GM18502 (cell line): ENCODE results near the gene RPL36AL.
"Not testable (repeated sequence)": the region's sequence is repeated elsewhere in the genome, so short reads cannot be mapped to it uniquely, and the experiment has no call there.

ENCODE experiments used
- ATAC-seq: cut with Tn5 transposase; IDR thresholded peaks from one replicate; pipeline ENCODE4 v1.9.1; 2021; ENCODE audit warnings: mild to moderate bottlenecking; ENCODE audit not compliant: unreplicated experiment, poor library complexity

The RPL36AL gene

DNA sequence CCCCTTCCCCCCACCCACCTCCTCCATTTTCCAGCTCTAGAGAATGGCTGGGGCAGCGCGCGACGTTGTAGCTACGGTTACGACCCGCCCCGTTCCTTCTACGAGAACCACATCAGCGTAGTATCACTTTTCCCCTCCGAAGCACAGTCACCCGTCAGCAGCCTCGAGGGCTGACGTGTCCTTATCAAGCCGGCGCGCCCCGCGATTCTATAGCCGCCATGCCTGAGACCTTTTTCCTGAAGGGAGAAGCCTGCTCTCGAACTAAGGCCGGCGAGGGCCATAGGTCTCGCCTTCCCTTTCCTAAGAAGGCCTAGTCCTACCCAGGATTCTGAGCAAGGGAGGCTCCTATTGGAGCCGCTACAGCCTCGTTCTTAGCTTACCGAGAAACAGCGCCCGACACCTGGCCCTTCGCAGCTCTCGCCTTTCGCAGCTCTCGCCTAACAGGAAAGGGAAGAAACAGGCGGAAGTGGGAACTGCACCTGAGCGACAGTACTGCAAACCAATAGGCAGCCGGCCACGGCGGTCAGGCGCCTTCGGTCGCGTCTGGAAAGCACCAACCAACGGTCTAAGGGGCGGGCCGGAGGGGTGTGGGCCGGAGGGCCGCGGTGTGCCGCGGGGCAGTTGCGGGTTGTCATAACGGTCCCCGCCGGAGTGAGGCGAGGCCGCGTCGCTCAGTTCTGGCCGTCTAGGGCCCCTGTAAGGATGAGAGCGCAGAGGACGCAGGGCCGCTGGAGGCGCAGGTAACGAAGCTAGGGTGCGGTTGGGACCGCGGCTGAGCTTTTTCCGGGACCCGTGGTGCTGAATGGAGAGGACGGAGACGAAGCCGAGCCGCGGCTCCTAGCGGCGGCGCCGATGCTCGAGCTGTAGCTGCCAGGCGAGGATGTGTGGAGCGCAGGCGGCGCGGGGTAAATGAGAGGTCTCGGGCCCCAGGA, at the start of gene RPL36AL, which contains the start of gene MGAT2:
Gene RPL36AL (minus strand): TSS at position 445 of the 932 bp plus-strand sequence. CDS start 1,522 bp downstream, outside the sequence.
Gene MGAT2 (plus strand): TSS at position 618 of the 932 bp plus-strand sequence. CDS start 470 bp downstream, outside the sequence.
- peak; percentile 93 for ATAC-seq

DNA sequence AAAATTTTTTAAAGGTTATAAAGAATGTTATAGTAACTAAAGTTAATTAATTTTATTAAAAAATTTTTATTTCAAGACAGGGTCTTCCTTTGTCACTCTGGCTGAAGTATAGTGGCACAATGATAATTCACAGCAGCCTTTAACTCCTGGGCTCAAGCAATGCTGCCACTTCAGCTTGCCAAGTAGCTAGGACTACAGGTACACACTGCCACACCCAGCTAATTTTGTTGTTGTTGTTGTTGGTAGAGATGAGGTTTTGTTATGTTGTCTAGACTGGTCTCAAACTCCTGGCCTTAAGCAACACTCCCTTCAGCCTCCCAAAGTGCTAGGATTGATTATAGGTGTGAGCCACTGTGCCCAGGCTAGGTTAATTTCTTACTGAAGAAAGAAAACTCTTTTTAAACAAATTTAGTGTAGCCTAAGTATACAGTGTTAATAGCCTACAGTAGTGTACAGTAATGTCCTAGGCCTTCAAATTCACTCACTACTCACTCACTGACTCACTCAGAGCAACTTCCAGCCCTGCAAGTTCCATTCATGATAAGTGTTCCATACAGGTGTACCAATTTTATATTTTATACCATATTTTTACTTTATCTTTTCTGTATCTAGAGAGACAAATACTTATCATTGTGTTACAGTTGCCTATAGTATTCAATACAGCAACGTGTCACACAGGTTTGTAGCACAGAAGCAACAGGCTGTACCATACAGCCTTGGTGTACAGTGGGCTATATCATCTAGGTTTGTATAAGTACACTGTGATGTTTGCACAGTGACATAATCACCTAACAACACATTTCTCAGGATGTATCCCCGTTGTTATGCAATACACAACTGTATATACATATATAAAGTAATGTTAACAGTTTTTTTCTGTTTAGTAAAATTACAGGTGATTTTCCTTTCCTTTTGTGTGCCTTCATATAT, 39.4 kb upstream of the RPL36AL start:
- no peak for ATAC-seq

DNA sequence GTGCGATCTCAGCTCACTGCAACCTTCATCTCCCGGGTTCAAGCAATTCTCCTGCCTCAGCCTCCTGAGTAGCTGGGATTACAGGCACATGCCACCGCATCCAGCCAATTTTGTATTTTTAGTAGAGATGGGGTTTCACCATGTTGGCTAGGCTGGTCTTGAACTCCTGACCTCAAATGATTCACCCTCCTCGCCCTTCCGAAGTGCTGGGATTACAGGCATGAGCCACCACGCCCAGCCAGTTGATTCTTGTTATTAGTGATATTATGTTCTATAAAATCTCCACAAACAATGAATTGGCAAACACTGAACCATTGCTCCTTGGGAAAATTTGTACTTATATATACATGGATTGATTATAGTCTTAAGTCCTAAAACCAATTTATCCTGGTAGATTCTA, 37.1 kb upstream of the RPL36AL start:
- ATAC-seq = not testable (repeated sequence)

DNA sequence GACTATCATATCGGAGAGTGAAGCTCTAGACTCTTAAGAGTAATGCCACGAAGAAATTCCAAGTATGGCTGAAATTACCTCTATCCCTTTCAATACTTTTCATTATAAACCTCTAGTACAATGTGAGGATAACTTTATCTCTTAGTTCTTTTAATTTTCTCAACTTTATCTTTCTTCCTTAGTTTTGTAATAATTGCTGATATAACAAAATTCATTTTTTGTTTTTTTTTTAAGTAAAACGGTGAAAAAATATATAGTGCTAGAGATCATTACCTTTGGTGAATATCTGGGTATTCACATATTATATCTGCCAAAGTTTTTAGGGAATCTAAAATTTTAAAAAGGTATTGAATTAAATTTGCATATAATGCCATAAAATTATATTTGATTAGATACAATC, 34.1 kb upstream of the RPL36AL start:
- no peak for ATAC-seq

GRCh38 chr14:49653508-49653907, 33.1 kb upstream of the RPL36AL start:
- no peak for ATAC-seq

GRCh38 chr14:49642163-49642562, 21.7 kb upstream of the RPL36AL start:
- ATAC-seq = no peak

DNA sequence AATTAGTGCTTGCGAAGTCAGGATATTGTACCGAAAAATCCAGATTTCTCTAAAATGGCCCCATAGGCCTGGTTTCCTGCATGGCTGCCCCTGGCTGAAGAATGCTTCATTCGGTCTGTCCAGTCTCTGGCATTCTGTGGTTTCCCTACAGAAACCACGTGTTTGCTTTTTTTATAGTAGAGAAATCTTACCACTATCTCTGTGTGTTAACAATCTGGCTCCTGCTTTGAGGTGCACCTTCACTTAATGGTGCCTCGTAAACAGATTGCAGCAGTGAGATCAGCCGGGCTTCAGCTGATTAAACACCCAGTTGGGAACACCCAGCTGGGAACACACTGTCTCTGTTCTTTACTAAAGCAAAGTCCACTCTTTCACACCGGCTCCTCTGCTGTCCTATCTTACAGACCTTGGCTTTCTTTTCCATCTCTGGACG, 21.3 kb upstream of the RPL36AL start:
- ATAC-seq = no peak

DNA sequence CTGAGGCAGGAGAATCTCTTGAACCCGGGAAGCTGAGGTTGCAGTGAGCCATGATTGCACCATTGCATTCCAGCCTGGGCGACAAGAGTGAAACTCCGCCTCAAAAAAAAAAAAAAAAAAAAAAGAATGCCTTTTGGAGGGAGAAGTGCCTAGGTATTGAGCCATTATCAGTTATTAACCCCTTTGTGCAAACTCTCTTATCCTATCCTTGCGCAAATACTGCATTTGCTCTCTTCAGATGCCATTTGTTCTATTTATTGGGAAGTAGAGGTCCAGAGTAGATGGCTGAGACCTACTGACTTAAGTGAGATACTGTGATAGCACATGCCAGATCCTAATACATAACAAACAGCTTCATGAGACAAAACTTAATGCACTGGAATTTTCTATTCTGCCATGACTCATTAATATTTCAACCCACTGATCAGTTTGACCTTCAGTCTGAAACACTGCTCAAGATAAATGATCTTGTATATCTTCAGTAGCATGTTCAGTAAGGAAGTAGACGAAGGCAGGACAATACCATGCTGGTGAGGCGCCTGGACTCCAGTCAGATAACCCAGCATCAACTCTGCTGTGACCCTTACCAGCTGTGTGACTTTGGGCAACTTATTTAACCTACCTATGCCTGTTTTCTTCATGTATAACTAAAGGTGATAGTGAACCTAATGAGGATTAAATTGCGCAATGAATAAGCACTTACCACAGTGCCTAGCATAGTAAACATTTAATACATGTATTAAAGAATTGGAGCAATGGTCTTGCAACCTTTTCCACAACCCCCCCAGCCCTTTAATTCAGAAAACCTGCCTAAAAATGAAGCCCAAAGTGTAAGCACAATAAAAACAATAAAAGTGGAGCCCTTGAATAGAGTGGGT, 20.4 kb upstream of the RPL36AL start:
- no peak for ATAC-seq

- ATAC-seq = no peak
Observed at GRCh38 chr14:49637534-49638078, 17.2 kb upstream of the RPL36AL start.

GRCh38 chr14:49636866-49637265, 16.4 kb upstream of the RPL36AL start:
- no peak for ATAC-seq

DNA sequence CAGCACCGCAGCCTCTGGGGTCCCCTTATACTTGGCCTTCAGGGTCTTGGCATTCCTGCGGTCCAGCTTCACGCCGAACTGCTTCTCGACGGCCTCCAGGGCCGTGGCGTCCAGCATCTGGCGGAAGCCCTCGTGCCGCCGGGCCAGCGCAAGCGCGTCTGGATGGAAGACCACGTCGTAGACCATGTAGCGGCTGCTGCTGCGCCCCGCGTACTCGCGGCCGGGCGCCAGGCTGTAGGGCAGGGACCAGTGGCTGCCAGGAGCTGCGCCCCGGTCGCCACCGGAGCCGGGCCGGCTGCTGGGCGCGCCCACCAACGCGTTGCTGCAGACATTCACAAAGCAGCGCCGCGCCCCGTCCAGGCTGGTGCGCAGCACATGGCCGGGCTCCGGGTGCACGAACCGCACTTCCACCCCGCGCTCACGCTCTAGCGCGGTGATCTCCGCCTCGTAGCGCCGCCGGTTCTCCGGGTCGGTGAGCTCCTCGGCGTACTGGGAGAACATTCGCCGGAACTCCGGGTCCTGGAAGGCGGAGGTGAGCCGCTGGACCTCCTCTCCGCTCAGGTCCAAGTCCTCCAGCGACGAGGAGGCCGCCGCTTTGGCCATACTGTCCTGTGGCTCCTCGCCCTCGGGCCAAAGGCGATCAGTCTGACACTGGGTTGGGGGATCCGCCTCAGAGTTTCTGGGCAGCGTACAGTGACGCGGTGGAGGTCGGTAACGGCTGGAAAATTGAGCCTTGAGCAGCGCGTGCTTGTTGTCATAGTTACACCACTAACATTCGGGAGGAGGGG, 14.3 kb upstream of the RPL36AL start, which contains the start of gene DNAAF2:
Gene DNAAF2 (minus strand): TSS at position 698 of the 788 bp plus-strand sequence. CDS start 95 bp downstream, at position 603.
- ATAC-seq = peak; percentile 33

DNA sequence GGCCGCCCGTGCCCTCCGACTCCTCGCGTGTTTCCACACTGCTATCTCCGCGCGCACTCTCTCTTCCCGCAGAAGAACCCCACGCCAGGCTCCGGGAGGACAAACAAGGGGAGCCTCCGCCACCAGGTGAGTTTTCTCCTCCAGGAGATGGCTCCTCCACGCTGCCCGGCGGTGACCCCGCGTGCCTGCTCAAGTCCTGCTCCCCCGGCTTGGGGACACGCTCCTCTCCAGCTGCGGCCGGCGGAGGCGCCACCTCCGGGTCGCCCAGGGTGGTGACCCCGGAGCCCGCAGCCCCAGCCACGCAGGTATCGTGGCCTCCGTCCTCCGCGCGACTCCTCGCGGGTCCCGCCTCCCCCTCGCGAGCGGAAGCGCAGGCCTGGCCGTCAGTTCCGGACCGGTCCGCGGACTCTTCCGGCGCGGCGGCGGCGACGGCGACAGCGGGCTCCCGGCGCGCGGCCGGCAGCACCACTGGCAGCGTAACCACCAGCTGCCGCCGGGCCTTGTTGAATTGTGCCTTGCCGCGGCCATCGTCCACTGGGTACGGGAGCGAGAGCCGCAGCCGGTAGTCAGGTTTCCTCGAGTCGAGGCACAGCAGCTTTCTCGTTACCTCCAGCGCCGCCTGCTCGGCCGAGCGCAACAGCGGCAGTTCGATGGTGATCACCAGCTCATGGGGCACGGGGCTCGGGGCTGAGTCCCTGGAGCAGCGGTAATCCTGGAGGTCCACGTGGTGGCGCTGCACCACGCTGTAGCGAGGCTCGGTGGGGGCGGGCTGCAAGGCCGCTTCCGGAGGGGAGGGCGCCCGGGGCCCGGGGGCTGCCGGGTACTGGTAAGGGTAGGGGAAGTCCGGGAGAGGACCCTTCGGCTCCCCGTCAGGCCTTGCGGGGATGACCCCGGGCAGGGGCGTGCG, 13.5 kb upstream of the RPL36AL start:
- ATAC-seq = peak; percentile 78

DNA sequence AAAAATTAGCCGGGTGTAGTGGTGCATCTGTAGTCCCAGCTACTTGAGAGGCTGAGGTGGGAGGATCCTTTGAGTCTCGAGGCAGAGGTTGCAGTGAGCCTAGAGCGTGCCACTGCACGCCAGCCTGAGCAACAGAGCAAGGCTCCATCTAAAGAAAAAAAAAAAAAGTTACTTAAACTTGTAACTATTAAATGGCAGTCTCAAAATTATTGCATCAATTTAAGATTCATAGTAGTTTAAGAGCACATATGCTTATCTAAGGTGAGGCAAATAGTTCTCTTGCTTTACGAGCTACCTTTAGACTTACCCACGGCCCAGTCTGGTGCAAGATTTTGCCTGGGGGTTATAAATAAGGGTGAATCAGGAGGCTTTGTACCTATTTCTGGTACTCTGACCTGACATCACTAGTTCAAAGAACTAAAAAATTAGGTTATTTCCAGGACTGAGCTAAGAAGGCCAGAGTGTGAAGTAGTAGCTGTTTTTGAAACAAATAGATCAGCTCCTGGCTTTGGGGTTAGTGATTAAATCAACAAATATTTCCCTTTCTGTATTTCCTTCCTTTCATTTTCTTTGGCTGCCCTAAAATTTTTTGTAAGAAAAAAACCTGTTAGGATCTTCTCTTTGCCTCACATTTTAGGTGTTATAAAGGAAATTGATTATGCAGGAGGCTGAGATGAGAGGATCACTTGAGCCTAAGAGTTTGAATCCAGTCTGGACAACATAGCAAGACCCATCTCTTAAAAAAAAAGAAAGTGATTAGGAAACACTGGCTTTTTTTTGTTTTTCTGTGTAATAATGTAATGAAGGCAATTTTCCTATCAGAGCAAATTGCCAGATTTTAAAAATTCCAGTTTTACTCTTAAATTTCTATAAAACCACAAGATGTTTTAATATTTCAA, 3.8 kb upstream of the RPL36AL start:
- no peak for ATAC-seq

DNA sequence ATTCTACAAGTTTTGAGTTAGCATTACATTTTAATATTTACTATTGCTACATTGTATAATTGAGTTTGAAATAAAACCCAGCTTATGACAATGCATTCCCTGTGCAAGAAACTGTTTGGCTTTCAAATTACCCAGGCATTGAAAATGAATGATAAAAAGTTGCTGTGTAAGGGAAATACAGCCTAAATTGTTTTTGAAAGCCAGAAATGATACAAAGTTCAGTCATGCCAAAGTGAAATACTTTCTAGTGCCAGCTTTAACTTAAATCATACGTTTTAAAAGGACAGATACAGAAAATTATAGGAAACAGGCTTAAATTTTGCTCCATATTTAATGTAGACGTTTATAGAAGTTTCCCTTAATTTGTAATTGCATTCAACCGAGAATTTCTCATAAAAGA, 3.0 kb upstream of the RPL36AL start:
- no peak for ATAC-seq

- ATAC-seq = no peak
Observed at GRCh38 chr14:49622022-49622607, 1.7 kb upstream of the RPL36AL start.
